ENCODE results near the gene SLC25A45.

Gene SLC25A45, protein sequence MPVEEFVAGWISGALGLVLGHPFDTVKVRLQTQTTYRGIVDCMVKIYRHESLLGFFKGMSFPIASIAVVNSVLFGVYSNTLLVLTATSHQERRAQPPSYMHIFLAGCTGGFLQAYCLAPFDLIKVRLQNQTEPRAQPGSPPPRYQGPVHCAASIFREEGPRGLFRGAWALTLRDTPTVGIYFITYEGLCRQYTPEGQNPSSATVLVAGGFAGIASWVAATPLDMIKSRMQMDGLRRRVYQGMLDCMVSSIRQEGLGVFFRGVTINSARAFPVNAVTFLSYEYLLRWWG

DNA sequence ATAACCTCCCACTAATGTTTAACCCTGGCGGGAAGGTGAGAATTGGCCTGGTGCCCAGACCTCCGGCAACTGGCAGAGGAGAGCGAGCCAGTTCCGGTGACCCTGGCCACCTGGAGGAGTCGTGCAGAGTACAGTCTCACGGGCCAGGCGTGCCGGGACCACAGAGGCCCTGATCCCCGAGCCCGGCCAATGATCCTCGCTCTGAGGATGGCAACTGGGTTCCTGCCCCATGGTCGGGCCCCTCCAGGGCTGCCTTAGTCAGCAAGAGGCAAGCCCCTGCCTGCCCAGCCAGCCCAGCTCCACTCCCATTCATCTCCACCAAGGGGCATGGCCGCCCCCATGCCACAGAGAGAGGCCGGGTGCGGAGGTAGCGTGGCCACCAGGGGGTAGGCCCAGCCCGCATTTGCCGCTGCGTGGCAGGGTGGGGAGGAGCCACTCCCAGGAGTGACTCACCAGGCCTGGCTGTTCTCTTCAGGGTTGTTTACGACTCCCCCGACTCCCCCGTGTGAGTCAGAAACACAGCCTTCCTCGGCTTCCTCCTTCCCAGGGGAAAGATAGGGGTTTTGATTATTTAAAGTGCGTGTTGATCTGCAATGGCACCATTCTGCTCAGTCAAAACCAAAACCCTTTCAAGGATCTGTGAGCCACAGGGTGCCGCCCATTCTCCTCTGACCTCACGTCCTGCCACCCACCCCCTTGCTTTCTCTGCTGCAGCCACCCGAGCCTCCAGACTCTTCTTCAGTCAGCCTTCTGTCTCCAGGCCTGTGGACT lies at the start of gene SLC25A45:
Gene SLC25A45 (minus strand): TSS at position 614 of the 771 bp plus-strand sequence. CDS start 695 bp downstream, outside the sequence.
- peak; percentile 88 to 91 (median 91) for DNase-seq (ENCODE audit: low read depth in 2 of 3, low spot score in 1 of 3)

DNA sequence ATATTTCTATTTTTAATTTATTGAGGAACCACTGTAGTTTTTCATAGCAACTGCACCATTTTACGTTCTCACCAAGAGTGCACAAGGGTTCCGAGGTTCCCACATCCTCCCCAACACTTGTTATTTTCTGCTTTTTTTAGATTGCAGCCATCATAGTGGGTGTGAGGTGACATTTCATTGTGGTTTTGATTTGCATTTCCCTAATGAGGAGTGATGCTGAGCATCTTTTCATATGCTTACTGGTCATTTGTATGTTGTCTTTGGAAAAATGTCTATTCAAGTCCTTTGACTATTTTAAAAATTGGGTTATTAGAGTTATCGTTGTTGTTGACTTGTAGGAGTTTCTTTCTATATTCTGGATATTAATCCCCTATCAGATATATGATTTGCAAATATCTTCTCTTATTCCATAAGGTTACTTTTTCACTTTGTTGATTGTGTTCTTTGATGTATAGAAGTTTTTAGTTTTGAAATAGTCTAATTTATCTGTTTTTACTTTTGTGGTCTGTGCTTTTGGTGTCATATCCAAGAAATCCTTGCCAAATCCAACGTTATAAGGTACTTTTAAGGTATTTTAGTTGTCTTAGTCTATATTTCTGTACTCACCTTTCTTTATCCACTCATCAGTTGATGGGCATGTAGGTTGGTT lies 49.1 kb upstream of the SLC25A45 start:
- DNase-seq (ENCODE audit: low read depth in 2 of 3, low spot score in 1 of 3), result no peak

DNA sequence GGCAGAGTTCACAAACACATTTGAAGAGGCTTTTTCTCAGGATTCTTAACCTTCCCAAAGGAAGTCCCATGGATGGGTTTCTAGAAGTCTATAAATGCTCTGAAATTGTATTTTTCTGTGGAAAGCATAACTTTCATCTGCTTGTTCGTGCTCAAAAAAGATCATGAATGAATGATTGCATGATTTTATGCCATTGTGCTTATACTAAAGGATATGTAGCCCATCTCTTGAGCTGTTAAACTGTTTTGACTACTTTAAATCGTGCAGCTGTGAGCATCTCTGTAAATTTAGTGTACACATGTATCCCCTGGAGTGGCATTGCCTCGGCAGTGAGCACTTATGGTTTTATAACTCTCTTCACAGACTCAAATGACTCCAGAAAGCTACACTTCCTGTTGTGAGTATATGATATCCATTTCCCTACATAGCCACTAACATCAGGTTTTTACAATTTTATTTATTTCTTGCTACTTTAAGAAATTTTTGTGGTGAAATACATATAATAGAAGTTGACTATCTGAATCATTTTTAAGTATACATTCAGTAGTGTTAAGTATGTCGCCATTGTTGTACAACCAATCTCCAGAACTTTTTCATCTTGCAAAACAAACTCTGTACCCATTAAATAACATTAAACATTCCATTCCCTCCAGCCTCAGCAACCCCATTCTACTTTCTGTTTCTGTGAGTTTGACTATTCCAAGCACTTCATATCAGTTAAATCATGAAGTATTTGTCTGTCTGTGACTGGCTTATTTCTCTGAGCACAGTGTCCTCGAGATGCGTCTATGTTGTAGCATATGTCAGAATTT lies 48.2 kb upstream of the SLC25A45 start:
- no peak for DNase-seq (ENCODE audit: low read depth in 2 of 3, low spot score in 1 of 3)

DNA sequence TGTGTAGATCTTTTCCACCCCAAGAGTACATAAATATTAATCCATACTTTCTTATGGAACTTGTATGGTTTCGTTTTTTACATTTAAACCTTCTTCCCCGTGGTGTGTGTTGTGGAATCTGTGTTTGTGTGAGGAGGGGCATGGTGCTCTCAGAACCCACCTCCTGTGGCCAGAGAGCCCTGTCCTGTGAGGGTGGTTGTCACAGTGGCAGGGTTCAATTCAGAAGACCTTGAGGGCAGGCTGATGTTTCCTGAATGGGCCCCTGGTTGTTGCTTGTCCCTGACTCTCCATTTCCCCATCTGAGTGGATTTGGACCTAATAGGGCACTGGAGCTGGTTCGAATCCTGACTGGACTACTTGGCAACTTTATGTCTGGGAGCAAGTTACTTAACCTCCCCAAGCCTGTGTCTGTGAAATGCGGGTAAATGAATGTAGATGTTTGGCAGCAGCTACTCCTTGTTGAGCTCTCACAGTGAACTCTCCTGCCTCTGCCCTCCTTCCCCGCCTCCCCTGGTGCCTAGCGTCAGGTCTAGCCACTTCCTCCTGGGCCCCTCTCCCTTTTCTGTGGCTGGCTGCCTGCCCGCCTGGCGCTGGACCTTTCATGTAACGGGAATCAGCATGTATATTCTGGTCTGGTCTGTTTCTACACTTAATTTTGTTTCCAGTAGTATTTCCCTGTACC lies 47.4 kb upstream of the SLC25A45 start:
- DNase-seq (ENCODE audit: low read depth in 2 of 3, low spot score in 1 of 3), result no peak

DNA sequence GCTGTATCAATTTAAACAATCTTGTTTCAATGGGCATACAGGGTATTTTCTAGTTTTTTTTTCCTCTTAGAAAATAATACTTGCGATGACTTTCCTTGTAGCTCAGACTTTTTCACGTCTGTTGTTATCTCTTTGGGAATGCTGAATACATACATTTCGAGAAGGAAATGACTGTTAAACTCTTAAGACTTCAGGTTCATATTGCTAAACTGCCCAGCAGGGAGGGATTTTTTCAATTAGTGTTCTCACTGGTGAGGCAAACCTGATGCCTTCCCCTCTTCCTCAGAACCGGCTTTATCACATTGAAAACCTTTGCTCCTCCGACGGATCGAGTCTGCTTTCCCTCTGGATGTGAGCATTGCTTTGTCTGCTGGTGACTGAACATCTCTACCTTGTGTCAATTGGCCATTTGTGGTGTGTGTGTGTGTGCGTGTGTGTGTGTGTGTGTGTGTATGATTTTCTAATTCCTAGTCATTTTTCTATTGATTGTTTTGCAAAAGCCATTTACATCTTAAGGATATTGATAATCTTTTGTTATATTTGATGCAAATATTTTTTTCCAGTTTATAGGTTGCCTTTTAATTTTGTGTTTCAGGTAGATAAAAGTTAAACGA lies 46.7 kb upstream of the SLC25A45 start:
- no peak for DNase-seq (ENCODE audit: low read depth in 2 of 3, low spot score in 1 of 3)

DNA sequence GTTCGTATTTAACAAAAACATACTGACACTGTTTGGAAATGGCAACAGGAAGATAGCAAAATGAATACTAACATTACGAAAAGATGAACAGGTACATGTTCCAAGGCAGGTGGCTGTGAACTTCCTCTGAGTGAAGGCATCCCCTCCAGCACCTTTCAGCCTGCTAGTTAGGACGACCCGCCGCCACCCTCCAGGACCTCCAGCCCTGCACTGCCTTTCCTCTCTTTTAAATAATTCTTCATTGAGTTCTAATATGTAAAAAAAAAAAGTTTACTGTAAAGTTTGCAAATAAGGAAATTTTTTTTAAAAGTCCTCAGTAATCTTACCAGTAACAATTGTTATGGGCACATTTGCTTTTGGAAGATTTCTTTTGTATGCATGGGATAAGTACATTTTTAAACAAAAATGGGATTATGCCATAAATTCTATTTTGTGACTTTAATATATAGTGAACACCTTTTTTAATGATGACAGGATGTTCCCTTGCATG lies 46.2 kb upstream of the SLC25A45 start:
- no peak for DNase-seq (ENCODE audit: low read depth in 2 of 3, low spot score in 1 of 3)

DNA sequence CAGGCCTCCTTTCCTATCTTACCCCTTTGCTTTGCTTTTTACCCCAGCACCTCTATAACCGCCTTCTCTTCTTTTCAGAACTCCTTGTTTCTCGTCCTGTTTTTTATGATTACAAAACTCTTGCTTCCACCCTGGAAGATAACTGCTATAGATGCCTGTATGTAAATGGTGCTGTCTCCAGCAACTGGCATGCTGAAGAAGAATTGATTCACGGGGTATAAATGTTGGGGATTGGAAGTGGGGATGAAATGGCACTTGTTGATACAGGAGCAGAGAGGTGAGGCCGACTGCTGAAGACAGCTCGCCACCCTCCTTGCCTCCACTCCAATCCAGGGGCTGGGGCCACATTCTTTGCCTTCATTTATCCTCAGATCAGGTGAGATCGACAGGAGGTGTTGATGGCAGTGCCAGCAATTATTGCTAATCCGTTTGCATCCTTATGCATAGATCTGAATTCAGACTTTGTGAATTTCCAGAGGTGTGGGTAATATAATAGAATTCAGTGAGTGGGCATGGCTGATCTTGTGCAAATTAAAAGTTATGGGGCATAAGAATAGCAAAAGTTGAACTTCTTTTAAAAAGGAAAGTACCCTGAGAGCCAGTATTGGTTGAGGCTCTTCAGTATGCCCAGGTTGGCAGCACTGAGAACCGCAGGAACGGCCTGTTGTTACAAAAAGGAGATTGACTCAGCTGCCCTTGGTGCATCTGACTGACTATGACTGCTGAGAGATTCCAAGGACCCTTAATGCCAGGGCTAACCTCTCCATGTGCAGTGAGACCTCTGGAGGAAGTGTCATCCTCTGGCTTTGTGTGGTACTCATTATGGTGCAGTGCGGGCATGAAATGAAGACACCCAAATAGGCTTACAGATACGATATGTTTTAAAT lies 45.5 kb upstream of the SLC25A45 start:
- DNase-seq (ENCODE audit: low read depth in 2 of 3, low spot score in 1 of 3), result peak in 2 of 3 donors; percentile 31 to 42

DNA sequence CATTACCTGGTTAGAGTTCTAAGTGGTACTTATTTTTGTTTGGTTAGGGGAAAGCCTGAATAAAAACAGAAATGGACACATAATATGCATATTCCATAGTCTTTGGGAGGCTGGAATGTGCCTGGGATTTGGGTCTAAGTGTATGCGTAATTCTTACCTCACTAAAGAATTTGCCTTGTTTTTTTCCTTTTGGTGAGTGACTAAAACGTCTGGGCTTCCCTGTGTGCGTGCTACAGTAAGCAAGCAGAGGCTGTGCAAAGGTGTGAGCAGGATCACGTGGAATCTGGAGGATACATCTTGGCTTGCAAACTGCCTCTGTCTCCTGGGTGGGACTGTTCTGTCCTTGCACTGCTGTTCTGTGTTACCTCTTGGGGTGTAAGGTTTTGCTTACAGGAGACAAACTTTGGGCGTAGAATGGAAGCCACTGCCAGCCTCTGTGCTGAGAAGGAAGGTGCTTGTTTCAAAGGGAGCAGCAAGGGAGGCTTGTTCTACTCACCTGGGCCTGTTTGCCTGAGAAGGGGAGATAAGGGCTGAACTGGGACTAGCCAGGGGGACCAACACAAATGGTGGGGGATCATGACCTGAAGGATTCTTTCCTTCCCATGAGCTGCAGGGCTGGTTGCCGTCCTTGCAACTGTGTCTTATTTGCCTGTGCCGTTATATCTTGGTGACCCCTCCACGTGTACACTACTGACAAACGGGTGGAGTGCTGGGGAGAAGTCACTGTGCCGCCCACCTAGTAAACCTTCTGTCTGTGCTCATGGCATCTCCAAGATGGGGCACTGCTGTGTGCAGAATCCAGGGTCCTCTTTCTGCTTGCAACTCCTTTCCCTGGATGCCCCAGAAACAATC lies 44.6 kb upstream of the SLC25A45 start:
- peak in 2 of 3 donors; percentile 31 to 38 for DNase-seq (ENCODE audit: low read depth in 2 of 3, low spot score in 1 of 3)

DNA sequence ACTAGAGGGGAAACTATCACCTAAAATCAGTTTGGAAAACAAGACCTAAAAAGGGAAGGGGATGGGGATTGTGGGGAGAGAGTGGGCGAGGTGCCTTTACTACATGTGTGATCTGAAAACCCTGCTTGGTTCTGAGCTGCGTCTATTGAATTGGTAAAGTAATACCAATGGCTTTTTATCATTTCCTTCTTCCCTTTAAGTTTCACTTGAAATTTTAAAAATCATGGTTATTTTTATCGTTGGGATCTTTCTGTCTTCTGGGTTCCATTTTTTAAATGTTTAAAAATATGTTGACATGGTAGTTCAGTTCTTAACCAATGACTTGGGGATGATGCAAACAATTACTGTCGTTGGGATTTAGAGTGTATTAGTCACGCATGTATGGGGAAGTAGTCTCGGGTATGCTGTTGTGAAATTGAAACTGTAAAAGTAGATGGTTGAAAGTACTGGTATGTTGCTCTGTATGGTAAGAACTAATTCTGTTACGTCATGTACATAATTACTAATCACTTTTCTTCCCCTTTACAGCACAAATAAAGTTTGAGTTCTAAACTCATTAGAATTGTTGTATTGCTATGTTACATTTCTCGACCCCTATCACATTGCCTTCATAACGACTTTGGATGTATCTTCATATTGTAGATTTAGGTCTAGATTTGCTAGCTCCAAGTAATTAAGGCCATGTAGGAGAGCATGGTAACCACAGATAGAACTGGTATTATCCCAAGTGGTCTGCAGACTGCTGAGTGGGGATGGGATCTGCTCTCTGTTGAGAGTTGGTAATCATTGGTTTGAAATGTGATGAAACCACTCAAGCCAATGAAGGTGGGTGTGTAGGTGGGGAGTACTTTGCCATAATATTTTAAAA lies 43.8 kb upstream of the SLC25A45 start:
- peak in 2 of 3 donors; percentile 27 to 47 for DNase-seq (ENCODE audit: low read depth in 2 of 3, low spot score in 1 of 3)

DNA sequence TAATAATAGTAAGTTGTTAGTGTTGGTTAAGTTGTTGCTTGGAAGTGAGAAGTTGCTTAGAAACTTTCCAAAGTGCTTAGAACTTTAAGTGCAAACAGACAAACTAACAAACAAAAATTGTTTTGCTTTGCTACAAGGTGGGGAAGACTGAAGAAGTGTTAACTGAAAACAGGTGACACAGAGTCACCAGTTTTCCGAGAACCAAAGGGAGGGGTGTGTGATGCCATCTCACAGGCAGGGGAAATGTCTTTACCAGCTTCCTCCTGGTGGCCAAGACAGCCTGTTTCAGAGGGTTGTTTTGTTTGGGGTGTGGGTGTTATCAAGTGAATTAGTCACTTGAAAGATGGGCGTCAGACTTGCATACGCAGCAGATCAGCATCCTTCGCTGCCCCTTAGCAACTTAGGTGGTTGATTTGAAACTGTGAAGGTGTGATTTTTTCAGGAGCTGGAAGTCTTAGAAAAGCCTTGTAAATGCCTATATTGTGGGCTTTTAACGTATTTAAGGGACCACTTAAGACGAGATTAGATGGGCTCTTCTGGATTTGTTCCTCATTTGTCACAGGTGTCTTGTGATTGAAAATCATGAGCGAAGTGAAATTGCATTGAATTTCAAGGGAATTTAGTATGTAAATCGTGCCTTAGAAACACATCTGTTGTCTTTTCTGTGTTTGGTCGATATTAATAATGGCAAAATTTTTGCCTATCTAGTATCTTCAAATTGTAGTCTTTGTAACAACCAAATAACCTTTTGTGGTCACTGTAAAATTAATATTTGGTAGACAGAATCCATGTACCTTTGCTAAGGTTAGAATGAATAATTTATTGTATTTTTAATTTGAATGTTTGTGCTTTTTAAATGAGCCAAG lies 42.9 kb upstream of the SLC25A45 start:
- peak; percentile 66 to 83 (median 78) for DNase-seq (ENCODE audit: low read depth in 2 of 3, low spot score in 1 of 3)

DNA sequence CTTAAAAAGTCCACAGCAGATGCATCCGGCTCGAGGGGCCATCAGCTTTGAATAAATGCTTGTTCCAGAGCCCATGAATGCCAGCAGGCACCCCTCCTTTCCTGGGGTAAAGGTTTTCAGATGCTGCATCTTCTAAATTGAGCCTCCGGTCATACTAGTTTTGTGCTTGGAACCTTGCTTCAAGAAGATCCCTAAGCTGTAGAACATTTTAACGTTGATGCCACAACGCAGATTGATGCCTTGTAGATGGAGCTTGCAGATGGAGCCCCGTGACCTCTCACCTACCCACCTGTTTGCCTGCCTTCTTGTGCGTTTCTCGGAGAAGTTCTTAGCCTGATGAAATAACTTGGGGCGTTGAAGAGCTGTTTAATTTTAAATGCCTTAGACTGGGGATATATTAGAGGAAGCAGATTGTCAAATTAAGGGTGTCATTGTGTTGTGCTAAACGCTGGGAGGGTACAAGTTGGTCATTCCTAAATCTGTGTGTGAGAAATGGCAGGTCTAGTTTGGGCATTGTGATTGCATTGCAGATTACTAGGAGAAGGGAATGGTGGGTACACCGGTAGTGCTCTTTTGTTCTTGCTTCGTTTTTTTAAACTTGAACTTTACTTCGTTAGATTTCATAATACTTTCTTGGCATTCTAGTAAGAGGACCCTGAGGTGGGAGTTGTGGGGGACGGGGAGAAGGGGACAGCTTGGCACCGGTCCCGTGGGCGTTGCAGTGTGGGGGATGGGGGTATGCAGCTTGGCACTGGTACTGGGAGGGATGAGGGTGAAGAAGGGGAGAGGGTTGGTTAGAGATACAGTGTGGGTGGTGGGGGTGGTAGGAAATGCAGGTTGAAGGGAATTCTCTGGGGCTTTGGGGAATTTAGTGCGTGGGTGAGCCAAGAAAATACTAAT lies 42.0 kb upstream of the SLC25A45 start:
- peak; percentile 68 to 75 (median 73) for DNase-seq (ENCODE audit: low read depth in 2 of 3, low spot score in 1 of 3)

DNA sequence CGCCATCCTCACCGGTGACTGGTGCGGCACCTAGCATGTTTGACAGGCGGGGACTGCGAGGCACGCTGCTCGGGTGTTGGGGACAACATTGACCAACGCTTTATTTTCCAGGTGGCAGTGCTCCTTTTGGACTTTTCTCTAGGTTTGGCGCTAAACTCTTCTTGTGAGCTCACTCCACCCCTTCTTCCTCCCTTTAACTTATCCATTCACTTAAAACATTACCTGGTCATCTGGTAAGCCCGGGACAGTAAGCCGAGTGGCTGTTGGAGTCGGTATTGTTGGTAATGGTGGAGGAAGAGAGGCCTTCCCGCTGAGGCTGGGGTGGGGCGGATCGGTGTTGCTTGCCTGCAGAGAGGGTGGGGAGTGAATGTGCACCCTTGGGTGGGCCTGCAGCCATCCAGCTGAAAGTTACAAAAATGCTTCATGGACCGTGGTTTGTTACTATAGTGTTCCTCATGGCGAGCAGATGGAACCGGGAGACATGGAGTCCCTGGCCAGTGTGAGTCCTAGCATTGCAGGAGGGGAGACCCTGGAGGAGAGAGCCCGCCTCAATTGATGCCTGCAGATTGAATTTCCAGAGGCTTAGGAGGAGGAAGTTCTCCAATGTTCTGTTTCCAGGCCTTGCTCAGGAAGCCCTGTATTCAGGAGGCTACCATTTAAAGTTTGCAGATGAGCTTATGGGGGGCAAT lies 41.2 kb upstream of the SLC25A45 start:
- peak in 2 of 3 donors; percentile 25 to 28 for DNase-seq (ENCODE audit: low read depth in 2 of 3, low spot score in 1 of 3)

DNA sequence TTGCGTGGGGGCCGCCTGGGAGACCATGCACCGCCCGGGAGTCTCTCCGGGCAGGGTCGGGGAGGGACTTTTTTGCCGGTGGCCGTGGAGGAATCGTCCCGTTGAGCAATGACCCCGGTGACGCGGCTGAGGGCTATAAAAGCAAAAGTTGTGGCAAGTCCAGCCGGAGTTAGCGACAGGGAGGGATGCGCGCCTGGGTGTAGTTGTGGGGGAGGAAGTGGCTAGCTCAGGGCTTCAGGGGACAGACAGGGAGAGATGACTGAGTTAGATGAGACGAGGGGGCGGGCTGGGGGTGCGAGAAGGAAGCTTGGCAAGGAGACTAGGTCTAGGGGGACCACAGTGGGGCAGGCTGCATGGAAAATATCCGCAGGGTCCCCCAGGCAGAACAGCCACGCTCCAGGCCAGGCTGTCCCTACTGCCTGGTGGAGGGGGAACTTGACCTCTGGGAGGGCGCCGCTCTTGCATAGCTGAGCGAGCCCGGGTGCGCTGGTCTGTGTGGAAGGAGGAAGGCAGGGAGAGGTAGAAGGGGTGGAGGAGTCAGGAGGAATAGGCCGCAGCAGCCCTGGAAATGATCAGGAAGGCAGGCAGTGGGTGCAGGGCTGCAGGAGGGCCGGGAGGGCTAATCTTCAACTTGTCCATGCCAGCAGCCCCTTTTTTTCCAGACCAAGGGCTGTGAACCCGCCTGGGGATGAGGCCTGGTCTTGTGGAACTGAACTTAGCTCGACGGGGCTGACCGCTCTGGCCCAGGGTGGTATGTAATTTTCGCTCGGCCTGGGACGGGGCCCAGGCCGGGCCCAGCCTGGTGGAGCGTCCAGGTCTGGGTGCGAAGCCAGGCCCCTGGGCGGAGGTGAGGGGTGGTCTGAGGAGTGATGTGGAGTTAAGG lies 40.4 kb upstream of the SLC25A45 start, which contains the start of gene NEAT1:
Gene NEAT1 (plus strand): TSS at position 166 of the 883 bp plus-strand sequence.
- peak; percentile 92 to 97 (median 92) for DNase-seq (ENCODE audit: low read depth in 2 of 3, low spot score in 1 of 3)
